ENCODE measurements around the gene MYO16. TPM values are rescaled to one million over a fixed set of nuclear protein-coding genes. Genes with fewer than 3 reads are reported as not detected.
A peak's percentile ranks its signal among the peaks of the same experiment; 100 is the strongest.

Gene MYO16
- total and polyA plus RNA-seq, 8 donors = 0.03 to 0.47 (median 0.16) TPM

DNA sequence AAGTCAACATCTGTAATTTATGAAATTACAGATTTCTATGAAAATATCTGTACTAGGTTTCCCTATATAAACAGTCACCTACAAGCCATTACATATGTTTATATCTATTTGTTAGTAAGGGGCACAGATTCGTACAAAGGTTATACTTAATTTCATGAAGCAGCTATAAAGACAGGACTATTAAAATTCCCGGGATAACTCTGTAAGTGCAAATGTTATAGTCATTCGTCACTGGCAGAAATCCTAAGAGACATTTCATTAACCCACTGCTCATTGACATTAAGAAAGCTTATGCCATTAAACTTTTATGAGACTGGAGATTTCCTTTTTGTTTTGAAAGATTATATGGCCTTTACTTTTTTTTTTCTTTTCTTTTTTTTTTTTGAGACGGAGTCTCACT, 122.9 kb downstream of the MYO16 start:
- FAIRE-seq = no peak
- Histone ChIP-seq H3K4me1 (no peaks in the 10 kb centered on the region), H3K4me3 (no peak overlapping the region), H3K27ac (no peak overlapping the region), H3K36me3 (no peaks in the 10 kb centered on the region), H3K27me3 (no peaks in the 10 kb centered on the region), H3K9me3 (no peaks in the 10 kb centered on the region)
- TF ChIP-seq, protein P1, sequence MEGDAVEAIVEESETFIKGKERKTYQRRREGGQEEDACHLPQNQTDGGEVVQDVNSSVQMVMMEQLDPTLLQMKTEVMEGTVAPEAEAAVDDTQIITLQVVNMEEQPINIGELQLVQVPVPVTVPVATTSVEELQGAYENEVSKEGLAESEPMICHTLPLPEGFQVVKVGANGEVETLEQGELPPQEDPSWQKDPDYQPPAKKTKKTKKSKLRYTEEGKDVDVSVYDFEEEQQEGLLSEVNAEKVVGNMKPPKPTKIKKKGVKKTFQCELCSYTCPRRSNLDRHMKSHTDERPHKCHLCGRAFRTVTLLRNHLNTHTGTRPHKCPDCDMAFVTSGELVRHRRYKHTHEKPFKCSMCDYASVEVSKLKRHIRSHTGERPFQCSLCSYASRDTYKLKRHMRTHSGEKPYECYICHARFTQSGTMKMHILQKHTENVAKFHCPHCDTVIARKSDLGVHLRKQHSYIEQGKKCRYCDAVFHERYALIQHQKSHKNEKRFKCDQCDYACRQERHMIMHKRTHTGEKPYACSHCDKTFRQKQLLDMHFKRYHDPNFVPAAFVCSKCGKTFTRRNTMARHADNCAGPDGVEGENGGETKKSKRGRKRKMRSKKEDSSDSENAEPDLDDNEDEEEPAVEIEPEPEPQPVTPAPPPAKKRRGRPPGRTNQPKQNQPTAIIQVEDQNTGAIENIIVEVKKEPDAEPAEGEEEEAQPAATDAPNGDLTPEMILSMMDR (IDR thresholded peaks at IDR 0.05) = no peak
- DNase-seq = no peak
- no peak for ATAC-seq
- 39 to 47% methylated on average over 4 of the region's 4 CpGs for WGBS, 2 donors
- intact Hi-C loops (cut with DNase I) = no loop called here

DNA sequence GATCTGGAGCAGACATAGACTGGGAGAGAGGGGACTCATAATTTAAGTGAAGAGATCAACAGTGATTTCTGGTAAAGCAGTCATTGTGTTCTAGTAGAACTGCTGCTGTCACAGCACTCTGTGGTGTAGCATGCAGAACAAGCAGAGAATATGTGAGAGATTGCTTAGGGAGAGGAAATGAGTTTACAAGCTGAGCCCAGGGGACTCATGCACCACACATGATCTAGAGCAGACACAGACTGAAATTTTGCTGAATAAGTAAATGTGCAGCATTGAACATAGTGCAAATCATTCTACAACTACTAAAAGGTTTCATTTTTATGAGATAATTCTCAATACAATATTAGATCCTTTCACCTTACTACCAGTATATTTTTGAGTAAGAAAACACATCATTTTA, 125.7 kb downstream of the MYO16 start:
- Histone ChIP-seq H3K4me1 (no peaks in the 10 kb centered on the region), H3K27ac (no peak overlapping the region), H3K27me3 (no peaks in the 10 kb centered on the region), H3K9me3 (no peaks in the 10 kb centered on the region), H3K36me3 (no peaks in the 10 kb centered on the region), H3K4me3 (no peak overlapping the region)
- DNase-seq (no peak), ATAC-seq (peak in 2 of 4 donors; percentile 37 to 61), FAIRE-seq (no peak)
- TF ChIP-seq, protein P1 (IDR thresholded peaks at IDR 0.05) = no peak
- intact Hi-C loops (cut with DNase I) = no loop called here

DNA sequence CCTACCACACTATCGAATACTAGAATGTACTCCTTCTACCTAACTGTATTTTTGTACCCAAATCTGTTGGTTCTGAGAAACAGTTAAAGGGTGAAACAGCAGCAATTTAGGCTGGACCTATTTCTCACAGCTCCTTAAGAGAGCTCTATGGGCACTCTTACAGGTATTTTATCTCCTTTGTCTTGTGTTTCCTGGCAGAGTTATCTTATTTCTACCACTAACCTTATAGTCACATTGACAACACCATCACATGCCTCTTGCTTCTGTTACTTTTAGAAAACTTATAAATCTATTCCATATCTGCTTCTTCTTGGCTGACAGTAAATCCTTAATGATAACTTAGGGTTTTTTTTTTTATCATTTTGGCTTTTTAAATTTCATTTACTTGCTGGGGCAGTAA, 130.7 kb downstream of the MYO16 start:
- ATAC-seq (no peak), FAIRE-seq (no peak), DNase-seq (no peak)
- TF ChIP-seq, protein P1 (IDR thresholded peaks at IDR 0.05) = no peak
- Histone ChIP-seq H3K4me1 (no peaks in the 10 kb centered on the region), H3K9me3 (no peaks in the 10 kb centered on the region), H3K36me3 (no peaks in the 10 kb centered on the region), H3K27me3 (no peaks in the 10 kb centered on the region), H3K4me3 (no peak overlapping the region), H3K27ac (no peak overlapping the region)
- intact Hi-C loops (cut with DNase I) = no loop called here
- WGBS, 2 donors = 78 to 93% methylated on average over 1 of the region's 1 CpG

DNA sequence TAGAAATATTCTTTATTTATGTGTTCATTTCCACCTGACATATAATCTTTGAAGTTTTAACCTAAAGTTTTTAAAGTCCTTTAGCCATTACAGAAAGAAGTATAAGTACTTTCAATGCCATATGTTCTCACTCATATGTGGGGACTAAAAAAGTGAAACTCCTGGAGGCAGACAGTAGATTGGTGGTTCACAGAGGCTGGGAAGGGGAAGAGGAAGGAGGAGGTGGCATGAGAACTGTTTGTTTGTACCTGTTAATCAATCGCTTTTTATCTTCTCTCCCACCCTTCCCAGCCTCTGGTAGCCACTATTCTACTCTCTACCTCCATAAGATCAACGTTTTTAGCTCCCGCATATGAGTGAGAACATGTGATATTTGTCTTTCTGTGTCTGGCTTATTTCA, 131.1 kb downstream of the MYO16 start:
- ATAC-seq = no peak
- 31 to 48% methylated on average over 3 of the region's 3 CpGs for WGBS, 2 donors
- intact Hi-C loops (cut with DNase I) = no loop called here
- no peaks in the 10 kb centered on the region for H3K9me3 ChIP-seq
- no peaks in the 10 kb centered on the region for H3K27me3 ChIP-seq
- no peak overlapping the region for H3K4me3 ChIP-seq
- no peak overlapping the region for H3K27ac ChIP-seq
- no peaks in the 10 kb centered on the region for H3K4me1 ChIP-seq
- no peak for DNase-seq
- FAIRE-seq = no peak
- TF ChIP-seq, protein P1 (IDR thresholded peaks at IDR 0.05) = no peak
- H3K36me3 ChIP-seq = no peaks in the 10 kb centered on the region

DNA sequence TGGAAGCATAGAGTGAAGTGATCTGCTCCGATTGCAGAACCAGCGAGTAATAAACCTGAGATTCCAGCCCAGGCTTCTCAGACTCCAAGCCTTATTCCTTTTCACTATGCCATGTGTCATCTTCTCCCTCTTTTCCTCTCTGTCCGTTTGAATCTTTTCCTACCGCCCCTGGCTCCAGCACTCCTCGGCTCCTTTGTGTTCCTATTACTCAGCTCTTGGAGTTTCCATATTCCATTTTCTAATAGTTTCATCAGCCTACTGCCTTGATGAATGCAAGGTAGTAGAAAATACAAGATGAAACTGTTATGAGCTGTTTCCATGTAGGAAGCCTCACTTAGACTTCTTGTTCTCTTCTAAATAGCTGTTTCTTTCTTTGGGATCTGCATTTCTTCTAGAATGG, 138.6 kb downstream of the MYO16 start:
- FAIRE-seq = no peak

More for the DNA sequence above, 138.6 kb downstream of the MYO16 start:
- Histone ChIP-seq H3K9me3 (no peaks in the 10 kb centered on the region), H3K27ac (no peak overlapping the region), H3K4me3 (no peak overlapping the region), H3K4me1 (no peaks in the 10 kb centered on the region), H3K27me3 (no peaks in the 10 kb centered on the region), H3K36me3 (no peaks in the 10 kb centered on the region)
- 62 to 72% methylated on average over 5 of the region's 5 CpGs for WGBS, 2 donors
- ATAC-seq = no peak
- no peak for DNase-seq
- TF ChIP-seq, protein P1 (IDR thresholded peaks at IDR 0.05) = no peak
- intact Hi-C loops (cut with DNase I) = no loop called here
